GM21528 (cell line): ENCODE measurements around the gene TMEM127.
"Not testable (repeated sequence)": the region's sequence is repeated elsewhere in the genome, so short reads cannot be mapped to it uniquely, and the experiment has no call there.

Experiments used
- ATAC-seq: cut with Tn5 transposase; IDR thresholded peaks from one replicate; pipeline ENCODE4 v1.9.1; 2021; ENCODE audit warnings: mild to moderate bottlenecking, moderate library complexity; ENCODE audit not compliant: unreplicated experiment, low FRiP score

TMEM127 gene

DNA sequence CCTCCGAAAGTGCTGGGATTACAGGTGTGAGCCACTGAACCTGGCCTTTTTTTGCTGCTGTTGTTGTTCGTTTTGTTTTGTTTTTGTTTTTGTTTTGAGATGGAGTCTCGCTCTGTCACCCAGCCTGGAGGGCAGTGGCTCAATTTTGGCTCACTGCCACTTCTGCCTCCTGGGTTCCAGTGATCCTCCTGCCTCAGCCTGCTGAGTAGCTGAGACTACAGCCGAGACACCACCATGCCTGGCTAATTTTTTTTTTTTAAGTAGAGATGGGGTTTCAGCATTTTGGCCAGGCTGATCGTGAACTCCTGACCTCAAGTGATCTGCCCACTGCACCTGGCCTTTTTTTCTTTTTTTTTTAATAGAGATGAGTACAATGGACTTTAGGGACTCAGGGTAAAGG is 22.0 kb downstream of the TMEM127 start:
- no peak for ATAC-seq

DNA sequence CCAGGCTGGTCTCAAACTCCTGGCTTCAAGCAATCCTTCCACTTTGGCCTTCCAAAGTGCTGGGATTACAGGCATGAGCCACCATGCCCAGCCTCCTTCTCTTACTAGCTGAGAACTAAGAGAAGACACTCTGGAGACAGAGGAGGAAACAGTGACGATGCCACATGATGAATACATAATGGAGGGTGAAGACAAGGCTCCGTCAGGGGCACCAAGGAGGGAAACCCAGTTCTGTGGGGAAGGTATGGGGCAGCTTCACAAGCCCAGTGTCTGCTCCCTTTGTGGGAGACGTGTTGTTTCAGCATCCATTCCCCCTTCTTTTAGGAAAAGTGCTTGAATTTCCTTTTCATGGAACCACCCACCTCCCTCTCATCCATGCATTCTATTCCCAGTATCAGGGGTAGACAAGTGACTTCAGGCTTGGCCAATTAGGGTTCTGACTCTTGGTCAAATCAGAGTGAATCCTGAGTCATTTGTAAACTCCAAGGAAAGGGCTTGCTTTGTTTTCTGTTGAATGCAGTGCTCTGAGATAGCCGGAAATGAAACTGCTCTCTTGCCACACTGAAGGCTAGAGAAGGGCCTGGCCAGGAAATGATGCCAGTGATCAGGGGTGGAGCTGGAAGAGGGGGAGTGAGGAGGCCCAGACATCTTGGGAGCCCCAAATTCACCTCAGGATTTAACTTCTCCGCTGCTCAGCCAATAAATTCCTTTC is 23.7 kb downstream of the TMEM127 start:
- ATAC-seq, result peak; percentile 70

DNA sequence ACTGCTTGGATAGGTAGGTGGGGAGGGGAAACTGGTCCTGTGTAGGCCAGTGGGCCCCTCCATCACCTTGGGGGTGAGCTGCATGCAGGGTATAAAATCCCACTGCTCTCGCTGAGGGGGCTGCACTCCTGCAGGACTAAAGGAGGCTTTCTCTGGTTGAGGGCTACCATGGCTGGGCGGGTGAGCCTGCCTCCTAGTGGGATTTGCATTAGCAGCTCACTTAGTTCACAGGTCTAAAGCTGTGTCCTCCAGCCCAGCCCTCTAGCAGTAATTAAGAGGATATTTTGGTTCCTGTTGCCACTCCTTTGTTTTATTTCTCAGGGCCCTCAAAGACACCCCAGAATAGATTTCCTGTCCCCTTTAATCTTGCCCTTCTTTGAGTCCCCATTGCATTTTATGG is 24.6 kb downstream of the TMEM127 start:
- no peak for ATAC-seq

DNA sequence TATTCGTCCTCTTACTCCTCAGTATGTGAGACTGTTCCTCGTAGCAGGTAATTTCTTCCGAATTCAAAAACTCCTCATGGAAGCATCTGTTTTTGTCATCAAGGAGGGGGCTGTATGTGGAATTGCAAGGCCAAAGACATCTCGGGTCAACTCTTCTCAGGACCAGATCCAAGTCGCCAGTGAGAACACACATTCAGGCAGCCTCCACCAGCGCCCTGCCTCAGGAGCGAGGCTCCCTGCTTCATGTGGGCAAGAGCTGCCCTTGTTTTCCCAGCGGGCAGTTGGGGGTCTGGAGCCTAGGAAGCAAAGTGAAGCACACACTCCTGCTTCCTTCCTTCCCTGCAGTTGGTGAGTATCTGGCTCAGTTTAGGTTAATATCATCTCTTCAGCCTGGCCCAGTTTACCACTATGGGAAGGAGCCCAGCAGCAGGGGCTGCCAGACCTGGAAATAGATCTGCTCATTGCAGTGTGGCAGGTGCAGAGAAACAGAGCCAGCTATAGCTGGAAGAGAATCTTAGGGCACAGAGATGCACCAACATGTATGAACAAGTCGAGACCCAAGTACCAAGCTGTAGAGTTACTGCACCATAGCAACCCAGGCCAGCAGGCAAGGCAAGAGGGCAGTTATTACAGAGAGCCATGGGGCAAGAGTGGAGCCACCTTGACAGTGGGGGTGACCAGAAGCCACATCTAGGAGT is 25.3 kb downstream of the TMEM127 start:
- ATAC-seq, result no peak

DNA sequence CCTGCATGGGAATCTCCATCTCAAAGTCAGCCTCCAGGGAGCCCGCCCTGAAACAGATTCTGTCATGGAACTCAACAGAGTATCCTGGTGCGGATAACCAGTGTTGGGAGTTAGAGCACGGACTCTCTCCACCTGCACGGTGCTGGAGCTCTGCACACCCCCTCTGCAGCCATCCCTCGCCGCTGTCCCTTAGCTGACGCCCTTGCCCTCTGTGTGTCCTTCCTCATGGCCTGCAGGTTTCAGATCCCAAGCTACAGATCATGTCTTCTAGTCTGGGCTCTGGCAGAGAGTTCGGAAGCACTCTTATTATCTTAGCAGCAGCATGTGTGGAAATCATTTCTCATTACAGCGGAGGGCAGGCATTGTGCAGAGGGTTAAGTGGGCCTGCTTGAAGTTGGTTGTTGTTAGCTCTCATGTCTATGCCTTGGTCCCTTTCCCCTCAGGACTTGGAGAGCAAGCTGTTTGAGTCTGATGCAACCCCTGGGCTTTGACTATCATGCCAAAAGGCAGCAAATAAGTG is 26.0 kb downstream of the TMEM127 start:
- ATAC-seq, result no peak

DNA sequence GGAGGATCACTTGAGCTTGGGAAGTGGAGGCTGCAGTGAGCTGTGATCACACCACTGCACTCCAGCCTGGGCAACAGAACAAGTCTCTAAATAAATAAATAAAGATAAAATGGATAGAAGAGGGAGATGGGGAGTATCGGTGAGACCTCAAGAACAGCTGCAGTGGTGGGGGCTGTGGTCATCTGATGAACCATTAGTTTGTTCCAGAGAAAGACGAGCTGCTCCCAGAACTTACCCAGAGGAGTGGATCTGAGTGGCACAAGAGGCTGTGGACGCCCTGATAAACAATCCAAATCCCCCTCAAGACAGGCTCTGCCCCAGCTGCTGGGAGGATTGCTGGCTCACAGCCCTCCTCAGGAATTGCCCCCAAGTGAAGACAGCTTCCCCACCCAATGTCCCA is 26.7 kb downstream of the TMEM127 start:
- no peak for ATAC-seq

DNA sequence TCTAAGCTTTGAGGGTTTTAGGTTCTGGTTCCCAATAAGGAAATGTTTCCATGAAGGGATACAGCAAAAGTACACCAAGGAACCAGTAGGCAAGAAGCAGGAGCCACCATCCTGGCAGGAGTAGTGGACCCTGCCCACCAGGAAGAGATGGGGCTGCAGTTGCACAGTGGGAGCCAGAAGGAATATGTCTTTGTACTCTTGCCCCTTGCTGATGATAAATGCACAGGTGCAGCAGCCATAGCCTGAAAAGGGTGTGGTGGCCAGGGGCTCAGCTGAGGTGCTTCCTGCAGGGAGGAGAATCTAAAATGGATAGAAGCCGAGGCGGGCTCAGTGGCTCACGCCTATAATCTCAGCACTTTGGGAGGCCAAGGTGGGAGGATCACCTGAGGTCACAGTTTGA is 27.5 kb downstream of the TMEM127 start:
- ATAC-seq, result no peak

DNA sequence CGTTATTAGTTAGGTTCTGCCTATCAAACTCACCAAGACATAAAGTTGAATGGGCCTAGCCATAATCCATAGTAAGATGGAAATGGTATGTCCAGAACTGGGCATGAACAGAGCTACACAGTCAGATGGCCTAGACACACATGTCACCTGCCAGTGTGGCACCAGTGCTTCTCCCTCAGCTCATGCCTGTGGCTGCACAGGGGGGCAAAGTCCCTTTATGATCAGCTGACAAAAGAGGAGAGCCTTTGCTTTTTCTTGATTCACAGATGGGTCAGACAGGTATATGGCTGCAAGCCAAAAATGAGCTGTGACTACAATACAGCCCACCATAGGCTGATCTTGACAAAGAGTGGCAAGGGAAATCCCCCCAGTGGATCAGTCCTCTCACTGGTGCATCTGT is 28.9 kb downstream of the TMEM127 start:
- ATAC-seq, result no peak

DNA sequence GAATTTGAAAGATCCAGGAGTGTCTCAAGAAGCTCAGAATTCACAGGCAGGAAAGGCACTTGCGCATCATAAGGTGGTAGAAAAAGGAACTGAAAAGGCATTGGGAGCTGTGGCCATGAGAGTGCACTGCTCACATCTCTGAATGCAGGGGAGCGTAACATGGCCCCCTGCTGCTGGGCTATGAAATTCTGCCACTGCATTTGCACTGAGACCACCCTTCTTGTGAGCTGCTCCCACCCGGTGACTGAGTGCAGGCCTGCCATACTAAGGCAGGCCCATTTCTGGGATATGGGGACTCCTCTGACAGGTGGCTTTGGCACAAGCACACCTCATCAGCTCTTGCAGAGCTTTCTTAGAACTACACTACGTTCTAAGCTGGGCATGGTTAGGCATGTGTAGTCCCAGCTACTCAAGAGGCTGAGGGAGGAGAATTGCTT is 31.9 kb downstream of the TMEM127 start:
- ATAC-seq, result peak; percentile 80

DNA sequence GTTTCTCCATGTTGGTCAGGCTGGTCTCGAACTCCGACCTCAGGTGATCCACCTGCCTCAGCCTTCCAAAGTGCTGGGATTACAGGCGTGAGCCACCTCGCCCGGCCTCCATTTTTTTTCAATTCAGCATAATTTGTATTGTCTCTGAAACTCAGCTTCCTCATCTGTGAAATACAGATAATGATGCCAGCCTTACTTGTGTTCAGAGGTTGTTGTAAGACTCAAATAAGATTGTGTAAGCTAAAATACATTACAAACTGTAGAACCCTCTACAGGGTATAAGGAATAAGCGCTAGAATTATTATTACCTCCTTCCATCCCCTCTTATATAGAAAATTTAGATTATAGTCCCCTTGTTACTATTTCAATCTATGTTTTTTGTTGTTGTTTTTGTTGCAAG is 32.4 kb downstream of the TMEM127 start:
- ATAC-seq, result no peak

DNA sequence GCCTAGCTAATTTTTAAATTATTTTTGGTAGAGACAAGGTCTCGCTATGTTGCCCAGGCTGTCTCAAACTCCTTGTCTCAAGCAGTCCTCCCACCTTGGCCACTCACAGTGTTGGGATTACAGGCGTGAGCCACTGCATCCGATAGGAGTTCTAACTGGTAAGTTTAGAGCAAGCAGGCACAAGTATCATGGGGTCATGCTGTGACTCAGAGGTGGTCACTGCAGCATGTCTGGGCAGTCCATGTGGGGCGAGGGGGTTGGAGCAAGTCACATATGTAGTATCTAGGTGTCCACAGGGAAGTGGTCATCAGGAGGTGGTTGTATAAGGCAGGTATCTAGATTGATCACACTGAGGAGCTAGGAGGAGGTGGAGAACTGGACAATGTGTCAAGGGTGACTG is 34.5 kb downstream of the TMEM127 start:
- ATAC-seq, result no peak

DNA sequence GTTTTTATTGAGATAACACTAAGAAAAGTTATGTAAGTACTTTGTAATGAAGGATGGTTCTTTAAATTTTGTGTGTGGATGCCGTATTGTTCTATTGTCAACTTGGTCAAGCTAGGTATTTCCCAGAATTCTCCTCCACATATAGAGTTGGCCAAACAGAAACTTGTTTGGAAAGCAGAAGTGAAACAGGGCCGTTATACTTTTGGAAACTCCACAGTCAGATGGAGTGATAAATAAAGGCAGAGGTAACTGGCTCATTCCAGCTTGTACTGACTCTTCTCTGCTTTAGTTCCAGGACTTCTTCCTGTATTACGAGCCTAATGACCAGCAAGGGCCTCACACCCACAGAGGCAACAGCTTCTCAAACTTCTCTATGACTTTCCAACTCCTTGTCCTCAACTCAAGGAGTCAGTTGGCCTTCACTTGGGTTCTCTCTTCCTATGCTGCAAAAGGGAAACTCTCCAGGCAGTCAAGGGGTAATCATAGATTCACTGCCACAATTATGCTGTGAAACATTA is 40.7 kb downstream of the TMEM127 start:
- peak; percentile 72 for ATAC-seq

DNA sequence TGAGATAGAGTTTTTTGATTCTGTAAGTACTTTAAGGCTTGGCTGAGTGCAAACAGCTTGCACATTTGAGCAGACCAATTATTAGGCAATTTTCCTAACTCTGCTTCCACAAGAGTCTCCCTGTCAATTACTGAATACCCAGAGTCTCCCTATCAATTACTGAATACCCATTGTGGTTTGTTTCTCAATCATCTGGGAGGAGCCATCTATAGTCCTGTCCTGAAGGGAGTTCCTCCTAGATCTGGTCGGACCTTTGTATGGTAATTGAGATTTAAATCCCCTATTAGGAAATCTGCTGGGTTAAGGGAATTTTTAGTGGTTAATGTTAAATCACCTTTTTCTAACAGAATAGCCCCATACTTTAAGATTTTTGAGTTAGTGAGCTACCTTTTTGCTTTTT is 44.7 kb downstream of the TMEM127 start:
- ATAC-seq, result not testable (repeated sequence)

DNA sequence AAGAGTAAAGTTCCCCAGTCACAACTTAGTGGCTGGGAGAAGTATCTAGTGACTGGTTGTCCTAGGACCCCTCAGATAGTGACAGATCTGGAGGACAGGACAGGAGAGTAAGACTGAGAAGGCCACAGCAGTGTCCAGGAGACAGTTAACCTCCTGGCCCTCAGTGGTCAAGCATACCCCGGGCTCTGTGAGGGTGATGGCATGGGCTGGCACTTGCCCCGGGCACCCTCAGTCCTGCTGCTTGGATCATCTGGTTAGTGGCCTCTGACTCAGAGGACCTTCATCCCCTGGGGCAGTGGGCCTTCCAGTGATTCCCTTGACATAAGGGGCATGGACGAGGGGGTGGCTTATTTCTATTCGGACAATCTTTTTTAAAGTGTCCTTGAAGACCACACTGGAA is 45.8 kb downstream of the TMEM127 start:
- not testable (repeated sequence) for ATAC-seq

DNA sequence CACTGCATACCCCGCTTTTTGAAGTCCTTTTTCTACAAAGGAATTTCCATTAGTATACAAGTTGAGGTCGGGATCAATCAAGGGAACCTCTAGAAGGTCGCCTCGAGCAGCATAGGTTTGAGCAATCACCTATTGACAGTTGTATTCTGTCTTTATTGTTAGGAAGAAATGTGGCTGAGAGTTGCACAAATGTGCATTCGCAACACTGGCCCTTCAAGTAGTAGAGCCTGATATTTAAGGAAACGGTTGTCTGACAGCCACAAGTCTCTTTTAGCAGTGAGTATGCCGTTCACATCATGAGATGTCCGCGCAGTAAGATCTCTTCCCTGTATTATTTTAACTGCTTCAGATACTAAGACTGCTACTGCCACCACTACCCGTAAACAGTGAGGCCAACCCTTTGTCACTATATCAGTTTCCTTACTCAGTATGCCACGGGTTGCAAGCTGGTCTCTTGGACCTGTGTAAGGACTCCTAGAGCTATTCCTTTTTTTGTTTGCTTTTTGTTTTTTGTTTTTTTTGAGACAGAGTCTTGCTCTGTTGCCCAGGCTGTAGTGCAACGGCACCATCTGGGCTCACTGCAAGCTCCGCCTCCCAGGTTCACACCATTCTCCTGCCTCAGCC is 47.2 kb downstream of the TMEM127 start:
- ATAC-seq, result no peak

DNA sequence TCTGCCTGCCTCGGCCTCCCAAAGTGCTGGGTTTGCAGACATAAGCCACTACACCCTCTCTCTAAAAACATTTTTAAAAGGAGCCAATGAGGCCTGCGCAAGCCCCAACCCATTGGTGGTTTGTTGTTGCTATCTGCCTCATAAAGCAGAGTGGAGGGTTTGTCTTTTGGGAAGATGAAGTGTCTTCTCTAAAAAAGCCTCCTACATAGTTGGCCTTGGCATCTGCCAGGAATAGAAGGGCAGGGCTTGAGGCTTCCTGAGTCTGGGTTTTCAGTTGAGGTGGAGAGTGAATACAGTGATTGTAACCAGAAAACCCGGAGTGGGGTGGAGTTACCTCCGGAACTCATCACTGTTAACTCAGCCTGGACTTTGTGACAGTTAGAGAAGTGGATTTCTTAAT is 51.2 kb downstream of the TMEM127 start:
- no peak for ATAC-seq

DNA sequence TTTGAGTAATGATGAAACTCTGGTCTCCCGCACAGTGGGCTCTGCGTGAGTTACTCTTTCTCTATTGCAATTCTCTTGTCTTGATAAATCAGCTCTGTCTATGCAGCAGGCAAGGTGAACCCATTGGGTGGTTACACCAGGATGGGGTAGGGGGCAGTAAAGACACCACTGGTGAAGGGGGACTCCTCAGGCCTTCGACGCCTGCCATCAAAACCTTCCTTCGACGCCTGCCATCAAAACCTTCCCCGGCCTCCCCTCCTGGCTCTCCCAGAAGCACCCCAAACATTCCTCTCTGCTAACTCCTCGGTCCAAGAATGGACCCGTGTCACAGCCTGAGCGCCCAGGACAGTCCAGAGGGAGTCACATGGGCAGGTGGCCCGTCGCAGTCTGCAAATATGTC is 52.4 kb downstream of the TMEM127 start:
- no peak for ATAC-seq

DNA sequence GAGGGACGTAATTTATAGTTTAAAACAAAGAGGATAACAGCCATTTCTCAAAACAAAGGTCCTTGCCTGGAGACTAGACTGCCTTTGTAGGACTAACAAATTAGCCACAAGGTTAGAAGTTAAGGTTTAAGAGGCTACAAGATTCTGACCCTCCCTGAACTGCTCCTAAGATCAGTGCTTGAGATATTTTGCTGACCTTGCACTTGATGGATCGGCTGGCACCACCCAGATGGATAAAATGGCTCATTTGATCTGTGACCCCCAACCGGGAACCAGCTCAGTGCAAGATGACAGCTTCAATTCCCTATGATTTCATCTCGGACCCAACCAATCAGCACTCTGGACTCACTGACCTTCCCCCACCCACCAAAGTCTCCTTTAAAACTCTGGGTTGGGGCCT is 53.5 kb downstream of the TMEM127 start:
- ATAC-seq, result no peak

DNA sequence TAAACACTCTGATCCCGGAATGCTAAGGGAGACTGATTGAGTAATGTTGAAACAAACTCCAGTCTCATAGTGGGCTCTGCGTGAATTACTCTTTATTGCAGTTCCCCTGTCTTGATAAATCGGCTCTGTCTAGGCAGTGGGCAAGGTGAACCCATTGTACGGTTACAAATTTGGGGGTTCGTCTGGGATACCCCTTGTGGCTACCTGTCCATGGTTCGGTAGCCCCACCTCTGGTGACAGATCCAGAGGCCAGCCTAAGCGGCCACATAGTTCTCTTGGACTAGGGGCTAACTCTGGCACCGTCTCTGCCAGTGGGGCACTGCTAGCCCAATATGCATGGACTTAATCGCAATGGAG is 56.1 kb downstream of the TMEM127 start:
- no peak for ATAC-seq

DNA sequence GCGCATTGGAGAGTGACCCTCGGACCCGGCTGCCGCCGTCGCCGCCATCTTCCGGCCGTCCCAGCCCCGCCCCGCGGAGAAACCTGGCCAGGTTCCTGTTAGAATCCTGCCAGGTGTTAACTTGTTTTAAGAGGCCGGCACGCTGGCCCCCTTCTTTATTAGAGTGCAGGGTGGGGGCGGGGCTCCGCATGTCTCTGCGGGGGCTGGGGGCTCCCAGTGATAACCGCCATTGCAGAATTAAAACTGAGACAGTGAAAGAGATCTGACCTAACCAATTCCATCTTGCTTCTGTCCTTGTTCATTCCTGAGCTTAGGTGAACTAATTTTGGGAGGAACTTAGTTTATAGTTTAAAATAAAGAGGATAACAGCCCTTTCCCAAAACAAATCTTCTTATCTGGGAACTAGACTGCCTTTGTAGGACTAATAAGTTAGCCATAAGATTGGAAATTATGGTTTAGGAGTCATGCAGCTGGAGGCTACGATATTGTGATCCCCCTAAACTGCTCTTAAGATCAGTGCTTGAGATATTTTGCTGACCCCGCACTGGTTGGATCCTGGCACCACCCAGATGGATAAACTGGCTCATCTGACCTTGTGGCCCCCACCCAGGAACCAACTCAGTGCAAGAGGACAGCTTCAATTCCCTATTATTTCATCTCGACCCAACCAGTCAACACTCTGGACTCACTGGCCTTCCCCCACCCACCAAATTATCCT is 56.6 kb downstream of the TMEM127 start:
- ATAC-seq, result no peak
